Erythroblast (primary cell): ENCODE data around the gene REPIN1.
"Not testable (repeated sequence)": the region's sequence is repeated elsewhere in the genome, so short reads cannot be mapped to it uniquely, and the experiment has no call there.

Experiments
- DNase-seq, 2 experiments: peaks; one replicate each; lab custom pipeline; 2025; lab: John Stamatoyannopoulos, UW
- GATA1 ChIP-seq: IDR thresholded peaks from 2 replicates; pipeline ENCODE4 v1.6.1; 2011; ENCODE audit warnings: low read depth, mild to moderate bottlenecking, control low read depth, low read length, moderate library complexity
- POLR2A ChIP-seq: IDR thresholded peaks from 2 replicates; pipeline ENCODE4 v1.6.1; 2011; ENCODE audit warnings: mild to moderate bottlenecking, low read length

REPIN1 gene

GRCh38 chr7:150379441-150380379 is 11.1 kb downstream of the REPIN1 start:
- DNase-seq: peak; percentile 48 to 59
- TF ChIP-seq GATA1 (no peak), POLR2A (no peak)

GRCh38 chr7:150380463-150380862 is 11.8 kb downstream of the REPIN1 start:
- no peak for DNase-seq

GRCh38 chr7:150381096-150381495 is 12.5 kb downstream of the REPIN1 start:
- no peak for TF ChIP-seq POLR2A
- no peak for TF ChIP-seq GATA1
- DNase-seq: no peak

More at GRCh38 chr7:150380463-150380862, 11.8 kb downstream of the REPIN1 start:
- TF ChIP-seq GATA1 (no peak), POLR2A (no peak)

GRCh38 chr7:150381785-150382122 is 13.1 kb downstream of the REPIN1 start:
- no peak for DNase-seq

GRCh38 chr7:150382123-150382843 is 13.7 kb downstream of the REPIN1 start:
- TF ChIP-seq POLR2A (no peak), GATA1 (no peak)
- no peak for DNase-seq

More at GRCh38 chr7:150381785-150382122, 13.1 kb downstream of the REPIN1 start:
- TF ChIP-seq GATA1: no peak
- no peak for TF ChIP-seq POLR2A

- TF ChIP-seq POLR2A (no peak), GATA1 (no peak)
- DNase-seq: no peak
Observed at GRCh38 chr7:150382844-150383225, 14.2 kb downstream of the REPIN1 start.

- TF ChIP-seq GATA1: no peak
- TF ChIP-seq POLR2A: no peak
- no peak for DNase-seq
Observed at GRCh38 chr7:150383710-150384397, 15.2 kb downstream of the REPIN1 start.

- TF ChIP-seq GATA1 (no peak), POLR2A (no peak)
- DNase-seq: no peak
Observed at GRCh38 chr7:150384406-150385301, 16.0 kb downstream of the REPIN1 start.

GRCh38 chr7:150385302-150385723 is 16.7 kb downstream of the REPIN1 start:
- DNase-seq: no peak
- TF ChIP-seq POLR2A (no peak), GATA1 (no peak)

GRCh38 chr7:150385884-150386283 is 17.3 kb downstream of the REPIN1 start:
- DNase-seq: not testable (repeated sequence)

GRCh38 chr7:150388306-150388705 is 19.7 kb downstream of the REPIN1 start:
- DNase-seq: no peak
- no peak for TF ChIP-seq GATA1
- no peak for TF ChIP-seq POLR2A

GRCh38 chr7:150388709-150389531 is 20.3 kb downstream of the REPIN1 start:
- TF ChIP-seq POLR2A: no peak
- TF ChIP-seq GATA1: no peak
- DNase-seq: peak in 1 of 2 experiments; percentile 23

GRCh38 chr7:150389532-150389816 is 20.9 kb downstream of the REPIN1 start:
- TF ChIP-seq GATA1 (no peak), POLR2A (no peak)
- DNase-seq: no peak
